Esophagus muscularis mucosa (tissue), 4 donors: ENCODE measurements around the gene JARID2. TPM values are rescaled to one million over a fixed set of nuclear protein-coding genes. Genes with fewer than 3 reads are reported as not detected.

ENCODE experiments used
- DNase-seq: peaks from one replicate; pipeline ENCODE4 v3.0.0-alpha.2; 2017; ENCODE audit errors: extremely low spot score
- H3K27ac ChIP-seq, 4 donors: fragments of 200-600 bp; sonication (generic); replicated peaks in 1 of 4; 1 replicate in 3 of 4; 2 replicates in 1 of 4; pipeline ENCODE4 v1.5.1; 2016 to 2019; ENCODE audit warnings: mild to moderate bottlenecking in 1 of 4
- H3K27me3 ChIP-seq, 4 donors: fragments of 200-600 bp; sonication (generic); one replicate each; pipeline versions ENCODE4 v1.5.1 to v1.6.0; 2016 to 2019
- H3K36me3 ChIP-seq, 4 donors: fragments of 200-600 bp; sonication (generic); one replicate each; pipeline ENCODE4 v1.5.1; 2016 to 2019
- H3K4me1 ChIP-seq, 4 donors: fragments of 200-600 bp; sonication (generic); one replicate each; pipeline ENCODE4 v1.5.1; 2016 to 2019
- H3K4me3 ChIP-seq, 4 donors: fragments of 200-600 bp; sonication (generic); 1 replicate in 2 of 4; 2 replicates in 2 of 4; pipeline ENCODE4 v1.5.1; 2016 to 2019; ENCODE audit warnings: mild to moderate bottlenecking in 4 of 4, moderate library complexity in 1 of 4
- H3K9me3 ChIP-seq, 4 donors: fragments of 200-600 bp; sonication (generic); 1 replicate in 3 of 4; 2 replicates in 1 of 4; pipeline ENCODE4 v1.5.1; 2016 to 2019
- EP300 ChIP-seq: sonication (generic); formaldehyde crosslinking; IDR thresholded peaks from one replicate; pipeline ENCODE4 v1.6.1; 2017; ENCODE audit warnings: antibody characterized with exemption
- POLR2A ChIP-seq: fragments of 450-650 bp; IDR thresholded peaks from one replicate; pipeline ENCODE4 v1.6.1; 2017; ENCODE audit warnings: antibody characterized with exemption, moderate library complexity, mild to moderate bottlenecking, low read depth
- POLR2AphosphoS5 ChIP-seq, 2 donors: sonication (generic); formaldehyde crosslinking; IDR thresholded peaks; one replicate each; pipeline ENCODE4 v1.6.1; 2017; ENCODE audit warnings: antibody characterized with exemption in 2 of 2
- WGBS: methylation state at CpG from one replicate; pipeline ENCODE4 v1.1.5; 2018; 5-methylcytosine and 5-hydroxymethylcytosine counted together
- intact Hi-C: fragments of 100-400 bp; cut with DNase I; formaldehyde crosslinking; loops from one replicate; pipeline ENCODE4 v1.15.1; 2023
- total RNA-seq, 4 donors: library from RNA; depleted of rRNA; stranded (reverse); fragments of >200 nt; gene quantifications; one replicate each; pipeline versions ENCODE4 v1.1.0 to v1.2.1, GENCODE V29; 2016
- TF ChIP-seq, protein P1 (sequence below), 3 experiments: fragments of 200-600 bp in 2 of 3; fragments of 450-650 bp in 1 of 3; sonication (generic) in 2 of 3; IDR thresholded peaks; one replicate each; pipeline ENCODE4 v1.5.1; 2017 to 2019; ENCODE audit warnings: antibody characterized with exemption in 3 of 3, mild to moderate bottlenecking in 2 of 3, moderate library complexity in 1 of 3

JARID2 gene
- total RNA-seq, 4 donors from 2014 or later: 5.8 to 10.4 (median 8.1) TPM

GRCh38 chr6:15317934-15318902, 72.3 kb downstream of the JARID2 start:
- no peak for DNase-seq
- H3K4me3 ChIP-seq: no peak overlapping the region
- H3K9me3 ChIP-seq: no peaks in the 10 kb centered on the region
- H3K36me3 ChIP-seq: no peaks in the 10 kb centered on the region
- TF ChIP-seq EP300 (no peak), POLR2A (no peak)
- TF ChIP-seq, protein P1, sequence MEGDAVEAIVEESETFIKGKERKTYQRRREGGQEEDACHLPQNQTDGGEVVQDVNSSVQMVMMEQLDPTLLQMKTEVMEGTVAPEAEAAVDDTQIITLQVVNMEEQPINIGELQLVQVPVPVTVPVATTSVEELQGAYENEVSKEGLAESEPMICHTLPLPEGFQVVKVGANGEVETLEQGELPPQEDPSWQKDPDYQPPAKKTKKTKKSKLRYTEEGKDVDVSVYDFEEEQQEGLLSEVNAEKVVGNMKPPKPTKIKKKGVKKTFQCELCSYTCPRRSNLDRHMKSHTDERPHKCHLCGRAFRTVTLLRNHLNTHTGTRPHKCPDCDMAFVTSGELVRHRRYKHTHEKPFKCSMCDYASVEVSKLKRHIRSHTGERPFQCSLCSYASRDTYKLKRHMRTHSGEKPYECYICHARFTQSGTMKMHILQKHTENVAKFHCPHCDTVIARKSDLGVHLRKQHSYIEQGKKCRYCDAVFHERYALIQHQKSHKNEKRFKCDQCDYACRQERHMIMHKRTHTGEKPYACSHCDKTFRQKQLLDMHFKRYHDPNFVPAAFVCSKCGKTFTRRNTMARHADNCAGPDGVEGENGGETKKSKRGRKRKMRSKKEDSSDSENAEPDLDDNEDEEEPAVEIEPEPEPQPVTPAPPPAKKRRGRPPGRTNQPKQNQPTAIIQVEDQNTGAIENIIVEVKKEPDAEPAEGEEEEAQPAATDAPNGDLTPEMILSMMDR (IDR thresholded peaks at IDR 0.05): no peak
- H3K27me3 ChIP-seq: no peaks in the 10 kb centered on the region
- no peak overlapping the region for H3K27ac ChIP-seq
- intact Hi-C loops: no loop called here
- H3K4me1 ChIP-seq: peaks cover 28 to 47% (median 32%) of the 10 kb centered on the region in 4 donors
- 77% methylated on average over 9 of the region's 9 CpGs for WGBS

DNA sequence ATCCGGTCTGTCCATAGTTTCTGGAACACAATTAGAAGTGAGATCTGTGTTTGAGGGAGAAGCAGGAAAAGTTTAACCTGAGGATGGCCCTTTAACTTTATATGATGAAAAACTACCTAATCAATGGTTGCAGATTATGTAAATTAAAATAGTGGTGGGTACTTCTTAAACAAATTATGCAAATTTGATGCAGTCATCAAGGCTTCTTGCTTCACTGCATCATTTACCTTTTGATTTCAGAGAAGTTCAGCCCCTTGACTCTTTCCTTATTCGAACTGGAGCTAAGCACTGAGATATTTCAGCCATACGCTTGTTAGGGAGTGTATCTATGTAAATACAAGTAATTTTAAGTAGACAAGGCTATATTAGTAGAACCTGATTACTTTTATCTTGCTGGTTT, 73.8 kb downstream of the JARID2 start:
- H3K4me3 ChIP-seq: no peak overlapping the region
- H3K36me3 ChIP-seq: no peaks in the 10 kb centered on the region
- H3K4me1 ChIP-seq: peaks cover 21 to 41% (median 26%) of the 10 kb centered on the region in 4 donors
- no peak overlapping the region for H3K27ac ChIP-seq
- H3K27me3 ChIP-seq: no peaks in the 10 kb centered on the region
- H3K9me3 ChIP-seq: no peaks in the 10 kb centered on the region
- DNase-seq: no peak
- intact Hi-C loops: no loop called here
- no peak for TF ChIP-seq EP300
- TF ChIP-seq, protein P1 (IDR thresholded peaks at IDR 0.05): no peak
- TF ChIP-seq POLR2AphosphoS5 (IDR thresholded peaks at IDR 0.05): no peak
- TF ChIP-seq POLR2A: no peak
- 93% methylated on average over 3 of the region's 3 CpGs for WGBS

DNA sequence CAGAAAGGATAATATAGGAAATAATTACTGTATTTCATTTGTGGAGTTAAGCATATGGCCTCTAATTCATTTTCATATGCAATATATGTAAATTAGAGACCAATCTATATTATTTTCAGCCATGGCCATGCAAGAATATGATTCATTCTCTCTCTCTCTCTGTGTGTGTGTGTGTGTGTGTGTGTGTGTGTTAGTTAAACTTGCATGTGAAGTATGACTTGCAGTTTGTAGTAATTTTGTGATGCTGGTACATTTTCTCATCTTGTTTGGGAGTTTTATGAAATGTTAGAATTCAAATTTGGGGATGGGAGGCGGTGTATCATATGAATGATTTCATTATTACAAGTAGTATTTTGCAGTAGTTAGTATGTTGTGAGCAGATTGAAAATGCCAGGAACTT, 74.8 kb downstream of the JARID2 start:
- intact Hi-C loops: no loop called here
- no peak for DNase-seq
- Histone ChIP-seq H3K27ac (no peak overlapping the region), H3K27me3 (no peaks in the 10 kb centered on the region), H3K9me3 (no peaks in the 10 kb centered on the region), H3K4me1 (peaks cover 21 to 41% (median 26%) of the 10 kb centered on the region in 4 donors), H3K4me3 (no peak overlapping the region), H3K36me3 (no peaks in the 10 kb centered on the region)
- TF ChIP-seq, protein P1 (IDR thresholded peaks at IDR 0.05): no peak
- TF ChIP-seq POLR2A: no peak
- no peak for TF ChIP-seq POLR2AphosphoS5 (IDR thresholded peaks at IDR 0.05)
- no peak for TF ChIP-seq EP300
- WGBS: 93% methylated on average over 1 of the region's 1 CpG

DNA sequence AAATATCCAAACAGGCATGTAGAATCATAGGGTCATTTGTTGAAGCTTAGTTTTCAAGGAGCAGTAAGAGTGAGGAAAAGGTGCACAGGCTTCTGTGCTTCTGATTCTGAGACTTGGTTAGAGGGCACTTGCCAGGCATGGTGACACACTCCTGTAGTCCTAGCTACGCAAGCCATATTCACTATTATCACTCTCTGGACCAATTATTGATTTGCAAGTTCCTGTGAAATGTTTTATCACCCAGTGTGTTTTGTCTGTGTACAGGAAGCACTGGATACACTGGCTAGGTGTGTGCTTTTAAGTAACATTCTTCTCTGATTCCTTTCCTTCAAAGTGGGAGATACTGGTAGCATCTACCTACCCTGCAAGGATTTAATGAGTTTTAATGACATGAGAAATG, 76.3 kb downstream of the JARID2 start:
- 93% methylated on average over 1 of the region's 1 CpG for WGBS
- DNase-seq: no peak
- H3K9me3 ChIP-seq: no peaks in the 10 kb centered on the region
- no peaks in the 10 kb centered on the region for H3K27me3 ChIP-seq
- H3K27ac ChIP-seq: no peak overlapping the region
- H3K4me1 ChIP-seq: peaks cover 27 to 51% (median 36%) of the 10 kb centered on the region in 4 donors
- intact Hi-C loops: no loop called here
- no peak overlapping the region for H3K4me3 ChIP-seq
- TF ChIP-seq EP300 (no peak), POLR2AphosphoS5 (IDR thresholded peaks at IDR 0.05) (no peak), POLR2A (no peak)
- TF ChIP-seq, protein P1 (IDR thresholded peaks at IDR 0.05): no peak
- no peaks in the 10 kb centered on the region for H3K36me3 ChIP-seq
